Mesendoderm (in vitro differentiated cells): ENCODE results near the gene GHRL.

ENCODE experiments used
- DNase-seq: peaks from one replicate; pipeline ENCODE4 v3.0.0; 2013
- H2AK5ac ChIP-seq: 2 replicates; pipeline ENCODE4 v1.6.1; 2013; ENCODE audit warnings: low read length, inconsistent platforms
- H2BK120ac ChIP-seq: 2 replicates; pipeline ENCODE4 v1.6.1; 2013; ENCODE audit warnings: low read depth, mild to moderate bottlenecking, low read length, moderate library complexity, mixed read lengths
- H2BK15ac ChIP-seq: replicated peaks from 2 replicates; pipeline ENCODE4 v1.6.1; 2013; ENCODE audit warnings: low read depth, mild to moderate bottlenecking, moderate library complexity
- H2BK5ac ChIP-seq: 2 replicates; pipeline ENCODE4 v1.6.1; 2013; ENCODE audit warnings: low read length, inconsistent platforms
- H3K18ac ChIP-seq: 2 replicates; pipeline ENCODE4 v1.6.1; 2013; ENCODE audit warnings: mild to moderate bottlenecking, low read length, mixed read lengths
- H3K23ac ChIP-seq: one replicate; pipeline ENCODE4 v1.6.1; 2013; ENCODE audit warnings: low read length
- H3K27ac ChIP-seq: 2 replicates; pipeline ENCODE4 v1.5.1; 2013; ENCODE audit warnings: low read depth, mild to moderate bottlenecking, inconsistent platforms, low read length, moderate library complexity
- H3K27me3 ChIP-seq: 2 replicates; pipeline ENCODE4 v1.6.1; 2013; ENCODE audit warnings: low read length, control low read depth, mild to moderate bottlenecking, inconsistent platforms; ENCODE audit not compliant: insufficient read depth, poor library complexity
- H3K36me3 ChIP-seq: 2 replicates; pipeline ENCODE4 v1.6.1; 2013; ENCODE audit warnings: low read length, inconsistent platforms; ENCODE audit not compliant: control insufficient read depth, insufficient read depth
- H3K4ac ChIP-seq: one replicate; pipeline ENCODE4 v1.6.1; 2013; ENCODE audit warnings: low read depth, mild to moderate bottlenecking, low read length, moderate library complexity
- H3K4me1 ChIP-seq: 2 replicates; pipeline ENCODE4 v1.6.1; 2013; ENCODE audit warnings: low read depth, low read length, inconsistent platforms; ENCODE audit not compliant: control insufficient read depth
- H3K4me2 ChIP-seq: 2 replicates; pipeline ENCODE4 v1.6.1; 2013; ENCODE audit warnings: low read length
- H3K4me3 ChIP-seq: 2 replicates; pipeline ENCODE4 v1.5.1; 2013; ENCODE audit warnings: mild to moderate bottlenecking, low read length
- H3K56ac ChIP-seq: one replicate; pipeline ENCODE4 v1.6.1; 2013; ENCODE audit warnings: low read length
- H3K79me1 ChIP-seq: 2 replicates; pipeline ENCODE4 v1.6.1; 2013; ENCODE audit warnings: low read length, inconsistent platforms
- H3K79me2 ChIP-seq: 2 replicates; pipeline ENCODE4 v1.6.1; 2013; ENCODE audit warnings: mild to moderate bottlenecking, low read length; ENCODE audit not compliant: control insufficient read depth, insufficient read depth
- H3K9ac ChIP-seq: 2 replicates; pipeline ENCODE4 v1.6.1; 2013; ENCODE audit warnings: low read length, inconsistent platforms
- H4K5ac ChIP-seq: one replicate; pipeline ENCODE4 v1.6.1; 2013; ENCODE audit warnings: low read length
- H4K8ac ChIP-seq: one replicate; pipeline ENCODE4 v1.6.1; 2013; ENCODE audit warnings: low read depth, mild to moderate bottlenecking, control low read depth, low read length, moderate library complexity
- WGBS: extraction: QIAGEN DNeasy Blood & Tissue Kit; methylation state at CpG from one replicate; pipeline ENCODE4 v1.1.7; 2013; ENCODE audit warnings: low lambda C conversion rate, missing lambda C conversion rate; ENCODE audit not compliant: insufficient coverage; ENCODE audit errors: extremely low coverage; 5-methylcytosine and 5-hydroxymethylcytosine counted together

GHRL gene

GRCh38 chr3:10317311-10317960, 24.7 kb upstream of the GHRL start:
- Histone ChIP-seq H3K18ac (no peak overlapping the region), H3K4me1 (no peaks in the 10 kb centered on the region), H3K4ac (no peak overlapping the region), H3K4me2 (no peak overlapping the region), H3K36me3 (peaks cover 11% of the 10 kb centered on the region), H3K27ac (no peak overlapping the region), H3K79me2 (peaks cover 23% of the 10 kb centered on the region), H3K79me1 (peaks cover 19% of the 10 kb centered on the region), H3K23ac (no peak overlapping the region), H2BK120ac (no peak overlapping the region), H3K56ac (no peak overlapping the region), H3K4me3 (no peak overlapping the region), H4K8ac (no peak overlapping the region), H2BK5ac (no peak overlapping the region), H2AK5ac (no peak overlapping the region), H2BK15ac (no peak overlapping the region), H3K27me3 (no peaks in the 10 kb centered on the region), H4K5ac (no peak overlapping the region), H3K9ac (no peak overlapping the region)
- WGBS: no CpG with 5 or more reads among the region's 4 CpGs
- DNase-seq: no peak

GRCh38 chr3:10315771-10316344, 23.1 kb upstream of the GHRL start:
- Histone ChIP-seq H2BK15ac (no peak overlapping the region), H3K23ac (no peak overlapping the region), H3K4ac (no peak overlapping the region), H2BK5ac (no peak overlapping the region), H3K18ac (no peak overlapping the region), H4K5ac (no peak overlapping the region), H3K79me1 (peaks cover 19% of the 10 kb centered on the region), H3K27ac (no peak overlapping the region), H3K4me1 (no peaks in the 10 kb centered on the region), H3K9ac (no peak overlapping the region), H3K4me3 (no peak overlapping the region), H3K4me2 (no peak overlapping the region), H2AK5ac (no peak overlapping the region), H4K8ac (no peak overlapping the region), H3K36me3 (peaks cover 16% of the 10 kb centered on the region), H3K79me2 (peaks cover 23% of the 10 kb centered on the region), H3K27me3 (no peaks in the 10 kb centered on the region), H2BK120ac (no peak overlapping the region), H3K56ac (no peak overlapping the region)
- DNase-seq: no peak
- no CpG with 5 or more reads among the region's 4 CpGs for WGBS

- no CpG with 5 or more reads among the region's 14 CpGs for WGBS
These were observed 22.4 kb upstream of the GHRL start for GRCh38 chr3:10315101-10315500.

GRCh38 chr3:10312861-10313260, 20.1 kb upstream of the GHRL start:
- no peak overlapping the region for H2BK120ac ChIP-seq
- H3K4me3 ChIP-seq: no peak overlapping the region
- no peak overlapping the region for H3K27ac ChIP-seq
- no peak overlapping the region for H3K4me2 ChIP-seq
- H3K23ac ChIP-seq: no peak overlapping the region
- H3K4me1 ChIP-seq: no peaks in the 10 kb centered on the region
- H3K79me1 ChIP-seq: peaks cover 2% of the 10 kb centered on the region
- H3K27me3 ChIP-seq: no peaks in the 10 kb centered on the region
- H3K4ac ChIP-seq: no peak overlapping the region
- H3K18ac ChIP-seq: no peak overlapping the region
- H3K79me2 ChIP-seq: no peaks in the 10 kb centered on the region
- H3K36me3 ChIP-seq: peaks cover 16% of the 10 kb centered on the region
- no peak overlapping the region for H4K8ac ChIP-seq
- H2BK15ac ChIP-seq: no peak overlapping the region
- H4K5ac ChIP-seq: no peak overlapping the region
- no peak for DNase-seq
- H2AK5ac ChIP-seq: no peak overlapping the region
- no peak overlapping the region for H3K9ac ChIP-seq
- no peak overlapping the region for H3K56ac ChIP-seq
- no CpG with 5 or more reads among the region's 3 CpGs for WGBS
- no peak overlapping the region for H2BK5ac ChIP-seq

More at GRCh38 chr3:10315101-10315500, 22.4 kb upstream of the GHRL start:
- no peak overlapping the region for H3K23ac ChIP-seq
- H2BK120ac ChIP-seq: no peak overlapping the region
- H3K4me2 ChIP-seq: no peak overlapping the region
- no peak overlapping the region for H3K18ac ChIP-seq
- no peak overlapping the region for H2BK15ac ChIP-seq
- H3K4ac ChIP-seq: no peak overlapping the region
- no peak overlapping the region for H4K5ac ChIP-seq
- no peak overlapping the region for H3K4me3 ChIP-seq
- H3K56ac ChIP-seq: no peak overlapping the region
- H3K9ac ChIP-seq: no peak overlapping the region
- H3K4me1 ChIP-seq: no peaks in the 10 kb centered on the region
- peaks cover 13% of the 10 kb centered on the region for H3K79me1 ChIP-seq
- H2BK5ac ChIP-seq: no peak overlapping the region
- H3K36me3 ChIP-seq: peaks cover 16% of the 10 kb centered on the region
- no peak overlapping the region for H2AK5ac ChIP-seq
- no peak overlapping the region for H3K27ac ChIP-seq
- peaks cover 16% of the 10 kb centered on the region for H3K79me2 ChIP-seq
- H4K8ac ChIP-seq: no peak overlapping the region
- H3K27me3 ChIP-seq: no peaks in the 10 kb centered on the region
- no peak for DNase-seq

GRCh38 chr3:10312391-10312790, 19.6 kb upstream of the GHRL start:
- peaks cover 16% of the 10 kb centered on the region for H3K36me3 ChIP-seq
- H3K4me1 ChIP-seq: no peaks in the 10 kb centered on the region
- no peak overlapping the region for H3K4ac ChIP-seq
- H4K8ac ChIP-seq: no peak overlapping the region
- no peak overlapping the region for H2BK15ac ChIP-seq
- H3K27me3 ChIP-seq: no peaks in the 10 kb centered on the region
- H2BK5ac ChIP-seq: no peak overlapping the region
- no peak overlapping the region for H2BK120ac ChIP-seq
- H3K4me3 ChIP-seq: no peak overlapping the region
- H3K27ac ChIP-seq: no peak overlapping the region
- no CpG with 5 or more reads among the region's 10 CpGs for WGBS
- H3K23ac ChIP-seq: no peak overlapping the region
- no peak overlapping the region for H3K4me2 ChIP-seq
- H3K79me2 ChIP-seq: no peaks in the 10 kb centered on the region
- H3K56ac ChIP-seq: no peak overlapping the region
- peaks cover 2% of the 10 kb centered on the region for H3K79me1 ChIP-seq
- no peak overlapping the region for H3K9ac ChIP-seq
- H3K18ac ChIP-seq: no peak overlapping the region
- H2AK5ac ChIP-seq: no peak overlapping the region
- H4K5ac ChIP-seq: no peak overlapping the region
- DNase-seq: no peak

- no peak overlapping the region for H3K9ac ChIP-seq
- no peak for DNase-seq
- WGBS: no CpG with 5 or more reads among the region's 13 CpGs
- no peak overlapping the region for H4K8ac ChIP-seq
- H2BK120ac ChIP-seq: no peak overlapping the region
- H3K4ac ChIP-seq: no peak overlapping the region
- no peak overlapping the region for H3K4me2 ChIP-seq
- H2AK5ac ChIP-seq: no peak overlapping the region
- H3K4me1 ChIP-seq: no peaks in the 10 kb centered on the region
- no peak overlapping the region for H2BK15ac ChIP-seq
- no peak overlapping the region for H3K4me3 ChIP-seq
- no peak overlapping the region for H3K23ac ChIP-seq
- H2BK5ac ChIP-seq: no peak overlapping the region
- H3K18ac ChIP-seq: no peak overlapping the region
- no peaks in the 10 kb centered on the region for H3K79me1 ChIP-seq
- no peak overlapping the region for H3K27ac ChIP-seq
- H4K5ac ChIP-seq: no peak overlapping the region
- H3K79me2 ChIP-seq: no peaks in the 10 kb centered on the region
- peaks cover 16% of the 10 kb centered on the region for H3K36me3 ChIP-seq
- H3K56ac ChIP-seq: no peak overlapping the region
- H3K27me3 ChIP-seq: no peaks in the 10 kb centered on the region
These were observed 19.0 kb upstream of the GHRL start for GRCh38 chr3:10311710-10312109.
